ENCODE results near the gene ZBTB32.

ZBTB32 gene

GRCh38 chr19:35731779-35732405 is 27.5 kb downstream of the ZBTB32 start:
- no peak overlapping the region for H3K4me2 ChIP-seq (ENCODE audit: low read length)
- H4K20me1 ChIP-seq (ENCODE audit: control insufficient read depth, insufficient read depth, low read depth, low read length) = no peaks in the 10 kb centered on the region
- H3K4me1 ChIP-seq (ENCODE audit: control insufficient read depth, low read length) = peaks cover 6% of the 10 kb centered on the region
- H3K79me2 ChIP-seq (ENCODE audit: control insufficient read depth, low read length) = no peaks in the 10 kb centered on the region
- no peak overlapping the region for H3K4me3 ChIP-seq (ENCODE audit: low read length)
- peaks cover 4% of the 10 kb centered on the region; the same call in 1 of the 2 replicates for H3F3A ChIP-seq (ENCODE audit: control insufficient read depth, insufficient read depth)
- H3K9me2 ChIP-seq (replicated peaks; ENCODE audit: control insufficient read depth, low read length) = no peaks in the 10 kb centered on the region
- H3K27me3 ChIP-seq (ENCODE audit: control insufficient read depth, low read length) = no peaks in the 10 kb centered on the region
- no peak overlapping the region for H3K27ac ChIP-seq (ENCODE audit: low read depth, low read length)
- peaks cover 92% of the 10 kb centered on the region for H3K36me3 ChIP-seq (ENCODE audit: control insufficient read depth, low read length)
- H3K9me3 ChIP-seq (ENCODE audit: control insufficient read depth, insufficient read depth, low read length) = no peaks in the 10 kb centered on the region
- TF ChIP-seq, protein P1, sequence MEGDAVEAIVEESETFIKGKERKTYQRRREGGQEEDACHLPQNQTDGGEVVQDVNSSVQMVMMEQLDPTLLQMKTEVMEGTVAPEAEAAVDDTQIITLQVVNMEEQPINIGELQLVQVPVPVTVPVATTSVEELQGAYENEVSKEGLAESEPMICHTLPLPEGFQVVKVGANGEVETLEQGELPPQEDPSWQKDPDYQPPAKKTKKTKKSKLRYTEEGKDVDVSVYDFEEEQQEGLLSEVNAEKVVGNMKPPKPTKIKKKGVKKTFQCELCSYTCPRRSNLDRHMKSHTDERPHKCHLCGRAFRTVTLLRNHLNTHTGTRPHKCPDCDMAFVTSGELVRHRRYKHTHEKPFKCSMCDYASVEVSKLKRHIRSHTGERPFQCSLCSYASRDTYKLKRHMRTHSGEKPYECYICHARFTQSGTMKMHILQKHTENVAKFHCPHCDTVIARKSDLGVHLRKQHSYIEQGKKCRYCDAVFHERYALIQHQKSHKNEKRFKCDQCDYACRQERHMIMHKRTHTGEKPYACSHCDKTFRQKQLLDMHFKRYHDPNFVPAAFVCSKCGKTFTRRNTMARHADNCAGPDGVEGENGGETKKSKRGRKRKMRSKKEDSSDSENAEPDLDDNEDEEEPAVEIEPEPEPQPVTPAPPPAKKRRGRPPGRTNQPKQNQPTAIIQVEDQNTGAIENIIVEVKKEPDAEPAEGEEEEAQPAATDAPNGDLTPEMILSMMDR (IDR thresholded peaks at IDR 0.05; ENCODE audit: low read depth, low read length, poor library complexity, severe bottlenecking) = no peak
- TF ChIP-seq EZH2phosphoT487 (IDR thresholded peaks at IDR 0.05; ENCODE audit: borderline replicate concordance, low read length) = no peak

GRCh38 chr19:35732540-35733179 is 28.3 kb downstream of the ZBTB32 start:
- H3K79me2 ChIP-seq (ENCODE audit: control insufficient read depth, low read length) = no peaks in the 10 kb centered on the region
- H3K4me1 ChIP-seq (ENCODE audit: control insufficient read depth, low read length) = peaks cover 14% of the 10 kb centered on the region
- H3K4me2 ChIP-seq (ENCODE audit: low read length) = no peak overlapping the region
- H3K36me3 ChIP-seq (ENCODE audit: control insufficient read depth, low read length) = peaks cover 91% of the 10 kb centered on the region
- no peak overlapping the region for H3K4me3 ChIP-seq (ENCODE audit: low read length)
- H3K9me2 ChIP-seq (replicated peaks; ENCODE audit: control insufficient read depth, low read length) = no peaks in the 10 kb centered on the region
- H3K9me3 ChIP-seq (ENCODE audit: control insufficient read depth, insufficient read depth, low read length) = no peaks in the 10 kb centered on the region
- no peaks in the 10 kb centered on the region for H4K20me1 ChIP-seq (ENCODE audit: control insufficient read depth, insufficient read depth, low read depth, low read length)
- peaks cover 10% of the 10 kb centered on the region for H3F3A ChIP-seq (ENCODE audit: control insufficient read depth, insufficient read depth)
- H3K27me3 ChIP-seq (ENCODE audit: control insufficient read depth, low read length) = no peaks in the 10 kb centered on the region
- no peak overlapping the region for H3K27ac ChIP-seq (ENCODE audit: low read depth, low read length)
- TF ChIP-seq EZH2phosphoT487 (IDR thresholded peaks at IDR 0.05; ENCODE audit: borderline replicate concordance, low read length) = no peak
- TF ChIP-seq, protein P1 (IDR thresholded peaks at IDR 0.05; ENCODE audit: low read depth, low read length, poor library complexity, severe bottlenecking) = no peak

DNA sequence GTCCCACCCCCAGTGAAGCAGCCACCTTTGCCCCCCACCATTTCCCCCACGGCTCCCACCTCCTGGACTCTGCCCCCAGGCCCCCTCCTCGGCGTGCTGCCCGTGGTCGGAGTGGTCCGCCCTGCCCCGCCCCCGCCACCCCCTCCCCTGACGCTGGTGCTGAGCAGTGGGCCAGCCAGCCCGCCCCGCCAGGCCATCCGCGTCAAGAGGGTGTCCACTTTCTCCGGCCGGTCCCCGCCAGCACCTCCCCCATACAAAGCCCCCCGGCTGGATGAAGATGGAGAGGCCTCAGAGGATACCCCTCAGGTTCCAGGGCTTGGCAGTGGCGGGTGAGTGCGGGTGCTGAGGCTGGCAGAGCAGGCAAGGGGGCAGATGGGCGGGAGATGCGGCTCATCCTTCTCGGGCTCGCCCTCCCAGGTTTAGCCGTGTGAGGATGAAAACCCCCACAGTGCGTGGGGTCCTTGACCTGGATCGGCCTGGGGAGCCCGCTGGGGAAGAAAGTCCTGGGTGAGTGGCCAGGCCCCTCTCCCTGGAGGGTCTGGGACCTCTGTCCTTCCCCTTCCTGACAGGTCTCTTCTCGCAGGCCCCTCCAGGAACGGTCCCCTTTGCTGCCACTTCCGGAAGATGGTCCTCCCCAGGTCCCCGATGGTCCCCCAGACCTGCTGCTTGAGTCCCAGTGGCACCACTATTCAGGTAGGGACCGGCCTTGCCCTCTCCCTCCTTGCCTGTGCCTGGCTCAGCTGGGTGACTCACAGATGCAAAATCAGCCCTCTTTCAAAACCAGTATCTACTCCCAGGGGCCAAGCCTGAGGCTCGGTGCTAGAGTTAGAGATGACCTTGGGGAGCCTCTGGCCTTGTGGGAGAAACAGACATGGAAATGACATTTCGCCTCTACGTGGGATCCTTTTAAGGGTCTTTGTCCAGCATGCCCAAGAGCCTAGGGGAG is 29.1 kb downstream of the ZBTB32 start:
- Histone ChIP-seq H3K27ac (ENCODE audit: low read depth, low read length) (no peak overlapping the region), H3K9me2 (replicated peaks; ENCODE audit: control insufficient read depth, low read length) (no peaks in the 10 kb centered on the region), H3K36me3 (ENCODE audit: control insufficient read depth, low read length) (peaks cover 91% of the 10 kb centered on the region), H3K9me3 (ENCODE audit: control insufficient read depth, insufficient read depth, low read length) (no peaks in the 10 kb centered on the region), H3F3A (ENCODE audit: control insufficient read depth, insufficient read depth) (peaks cover 10% of the 10 kb centered on the region), H3K27me3 (ENCODE audit: control insufficient read depth, low read length) (no peaks in the 10 kb centered on the region), H3K4me3 (ENCODE audit: low read length) (no peak overlapping the region), H3K4me2 (ENCODE audit: low read length) (no peak overlapping the region), H3K4me1 (ENCODE audit: control insufficient read depth, low read length) (peaks cover 15% of the 10 kb centered on the region), H3K79me2 (ENCODE audit: control insufficient read depth, low read length) (no peaks in the 10 kb centered on the region), H4K20me1 (ENCODE audit: control insufficient read depth, insufficient read depth, low read depth, low read length) (no peaks in the 10 kb centered on the region)
- TF ChIP-seq EZH2phosphoT487 (IDR thresholded peaks at IDR 0.05; ENCODE audit: borderline replicate concordance, low read length) = no peak
- TF ChIP-seq, protein P1 (IDR thresholded peaks at IDR 0.05; ENCODE audit: low read depth, low read length, poor library complexity, severe bottlenecking) = no peak
